GM20000 (cell line): Measurements from ENCODE around the gene MTCL3.

ENCODE experiments used
- DNase-seq: peaks from one replicate; pipeline ENCODE4 v3.0.0; 2012; ENCODE audit warnings: low spot score
- TF ChIP-seq, protein P1 (sequence below): IDR thresholded peaks from 2 replicates; pipeline ENCODE4 v1.5.1; 2012; ENCODE audit warnings: mild to moderate bottlenecking, control low read depth; ENCODE audit errors: extremely low read depth, missing control alignments

Gene MTCL3

DNA sequence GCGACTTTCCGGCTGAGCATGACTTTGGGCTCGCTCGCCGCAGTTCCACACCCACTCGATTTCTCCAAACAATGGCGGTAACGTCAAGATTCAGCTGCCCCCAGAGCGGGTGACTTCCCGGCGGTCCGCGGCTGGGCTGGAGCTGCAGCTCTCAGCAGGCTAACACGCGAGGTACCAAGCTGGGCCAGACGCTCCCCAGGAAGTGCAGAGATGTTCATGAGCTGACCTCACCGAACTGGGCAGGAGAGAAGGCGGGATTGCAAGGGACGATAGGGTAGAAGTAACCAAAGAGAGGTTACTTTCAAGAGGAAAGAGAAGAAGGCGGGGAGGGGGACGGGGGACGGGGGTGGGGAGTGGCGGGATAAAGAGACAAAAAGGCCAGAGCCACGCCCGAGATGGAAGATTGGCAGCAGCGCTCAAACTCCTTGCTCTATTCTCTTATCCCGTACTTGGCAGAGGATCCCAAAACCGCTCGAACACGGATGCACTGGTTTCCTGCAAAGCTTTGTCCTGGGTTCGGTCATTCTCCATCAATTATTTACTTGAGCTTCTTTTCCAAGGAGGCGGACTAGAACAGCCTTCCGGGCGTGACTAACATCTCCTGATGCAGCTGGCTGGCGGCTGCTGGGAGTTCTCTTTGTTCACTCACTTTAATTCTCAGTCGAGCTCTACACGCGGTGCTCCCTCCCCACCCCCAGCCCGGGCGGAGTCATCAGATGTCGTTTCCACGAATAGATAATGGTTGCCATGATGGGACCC is at the start of gene MTCL3:
TSS of gene MTCL3 (minus strand) at position 626 of the 759 bp plus-strand sequence.
- TF ChIP-seq, protein P1, sequence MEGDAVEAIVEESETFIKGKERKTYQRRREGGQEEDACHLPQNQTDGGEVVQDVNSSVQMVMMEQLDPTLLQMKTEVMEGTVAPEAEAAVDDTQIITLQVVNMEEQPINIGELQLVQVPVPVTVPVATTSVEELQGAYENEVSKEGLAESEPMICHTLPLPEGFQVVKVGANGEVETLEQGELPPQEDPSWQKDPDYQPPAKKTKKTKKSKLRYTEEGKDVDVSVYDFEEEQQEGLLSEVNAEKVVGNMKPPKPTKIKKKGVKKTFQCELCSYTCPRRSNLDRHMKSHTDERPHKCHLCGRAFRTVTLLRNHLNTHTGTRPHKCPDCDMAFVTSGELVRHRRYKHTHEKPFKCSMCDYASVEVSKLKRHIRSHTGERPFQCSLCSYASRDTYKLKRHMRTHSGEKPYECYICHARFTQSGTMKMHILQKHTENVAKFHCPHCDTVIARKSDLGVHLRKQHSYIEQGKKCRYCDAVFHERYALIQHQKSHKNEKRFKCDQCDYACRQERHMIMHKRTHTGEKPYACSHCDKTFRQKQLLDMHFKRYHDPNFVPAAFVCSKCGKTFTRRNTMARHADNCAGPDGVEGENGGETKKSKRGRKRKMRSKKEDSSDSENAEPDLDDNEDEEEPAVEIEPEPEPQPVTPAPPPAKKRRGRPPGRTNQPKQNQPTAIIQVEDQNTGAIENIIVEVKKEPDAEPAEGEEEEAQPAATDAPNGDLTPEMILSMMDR: no peak
- no peak for DNase-seq

DNA sequence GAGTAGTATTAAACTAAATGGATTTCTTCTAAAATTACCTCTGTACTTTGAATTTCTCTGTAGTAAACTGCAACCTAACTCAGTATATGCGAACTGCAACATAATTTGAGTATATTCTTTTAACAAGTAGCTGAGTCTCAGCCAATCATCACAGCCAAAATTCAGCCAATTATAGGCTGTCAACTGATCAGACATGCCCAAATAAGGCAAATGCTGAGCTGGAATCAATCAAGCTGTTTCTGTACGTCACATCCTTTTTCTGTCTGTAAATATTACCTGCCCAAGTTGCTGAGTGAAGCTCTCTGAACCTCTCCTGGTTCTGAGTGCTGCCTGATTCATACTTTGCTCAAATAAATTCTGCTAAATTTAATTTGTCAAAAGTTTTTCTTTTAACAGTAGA is 48.3 kb upstream of the MTCL3 start:
- no peak for DNase-seq

DNA sequence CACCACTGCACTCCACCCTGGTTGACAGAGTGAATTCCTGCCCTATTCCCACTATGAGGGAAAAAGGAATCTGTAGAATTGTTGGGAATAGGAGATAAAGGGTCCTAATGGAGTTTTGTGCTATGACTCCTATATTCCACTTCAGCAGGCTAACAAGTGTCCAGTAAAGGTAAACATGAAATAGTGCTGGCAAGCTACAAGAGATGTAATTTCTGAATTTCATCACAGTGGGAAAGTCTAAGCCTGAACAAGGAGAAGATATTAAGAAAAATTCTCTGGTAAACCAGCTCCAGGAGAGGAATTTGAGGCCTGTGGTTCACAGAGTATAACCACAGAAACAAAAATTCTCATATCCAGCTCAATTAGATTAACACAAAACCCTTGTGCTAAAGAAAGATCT is 47.5 kb upstream of the MTCL3 start:
- DNase-seq: no peak

More for the DNA sequence above, 48.3 kb upstream of the MTCL3 start:
- TF ChIP-seq, protein P1: no peak

DNA sequence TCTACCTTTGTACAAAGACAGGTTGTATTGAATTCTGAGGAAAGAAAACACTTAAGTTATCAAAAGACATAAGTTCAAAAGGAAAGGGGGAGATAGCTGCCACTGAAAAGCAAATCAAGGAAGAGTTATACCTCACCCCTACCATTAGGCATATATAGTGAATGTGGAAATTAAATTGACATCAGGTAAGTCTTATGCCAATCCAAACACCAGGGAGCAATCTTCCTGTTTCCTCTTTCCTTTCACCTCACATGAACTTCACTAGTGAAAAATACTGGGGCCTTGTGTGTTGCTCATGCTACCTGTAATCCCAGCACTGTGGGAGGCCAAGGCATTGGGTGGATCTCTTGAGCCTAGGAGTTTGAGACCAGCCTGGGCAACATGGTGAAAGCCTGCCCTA is 47.0 kb upstream of the MTCL3 start:
- TF ChIP-seq, protein P1: no peak
- DNase-seq: no peak

More for the DNA sequence above, 47.5 kb upstream of the MTCL3 start:
- TF ChIP-seq, protein P1: no peak

DNA sequence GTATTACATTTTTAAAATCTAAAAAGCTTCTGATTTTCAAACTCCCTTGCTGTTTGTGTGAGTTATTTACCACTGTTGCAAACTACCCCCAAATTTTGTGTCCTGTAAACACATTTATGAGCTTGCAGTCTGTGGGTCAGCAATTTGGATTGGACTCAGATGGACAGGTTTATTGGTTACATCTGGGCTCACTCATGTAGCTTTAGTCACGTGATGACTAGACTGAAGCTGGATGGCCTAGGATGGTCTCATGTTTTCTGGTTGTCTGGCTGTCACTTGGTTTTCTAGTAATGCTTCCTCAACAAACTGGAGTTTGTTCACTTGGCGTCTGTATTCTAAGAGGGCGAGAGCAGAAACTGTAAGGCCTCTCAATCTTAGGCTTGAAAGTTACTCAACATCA is 45.6 kb upstream of the MTCL3 start:
- TF ChIP-seq, protein P1: no peak
- DNase-seq: no peak

DNA sequence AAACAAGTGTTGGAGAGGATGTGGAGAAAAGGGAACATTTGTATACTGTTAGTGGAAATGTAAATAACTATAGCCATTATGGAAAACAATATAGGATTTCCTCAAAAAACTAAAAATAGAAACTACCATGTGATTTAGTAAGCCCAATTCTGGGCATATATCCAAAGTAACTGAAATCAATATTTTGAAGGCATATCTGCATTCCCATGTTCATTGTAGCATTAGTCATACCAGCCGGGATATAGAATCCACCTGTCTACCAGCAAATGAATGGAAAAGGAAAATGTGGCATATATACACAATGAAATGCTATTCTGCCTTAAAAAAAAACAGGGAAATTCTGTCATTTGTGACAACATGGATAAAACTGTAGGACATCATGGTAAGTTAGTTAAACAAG is 42.5 kb upstream of the MTCL3 start:
- TF ChIP-seq, protein P1: no peak
- no peak for DNase-seq

DNA sequence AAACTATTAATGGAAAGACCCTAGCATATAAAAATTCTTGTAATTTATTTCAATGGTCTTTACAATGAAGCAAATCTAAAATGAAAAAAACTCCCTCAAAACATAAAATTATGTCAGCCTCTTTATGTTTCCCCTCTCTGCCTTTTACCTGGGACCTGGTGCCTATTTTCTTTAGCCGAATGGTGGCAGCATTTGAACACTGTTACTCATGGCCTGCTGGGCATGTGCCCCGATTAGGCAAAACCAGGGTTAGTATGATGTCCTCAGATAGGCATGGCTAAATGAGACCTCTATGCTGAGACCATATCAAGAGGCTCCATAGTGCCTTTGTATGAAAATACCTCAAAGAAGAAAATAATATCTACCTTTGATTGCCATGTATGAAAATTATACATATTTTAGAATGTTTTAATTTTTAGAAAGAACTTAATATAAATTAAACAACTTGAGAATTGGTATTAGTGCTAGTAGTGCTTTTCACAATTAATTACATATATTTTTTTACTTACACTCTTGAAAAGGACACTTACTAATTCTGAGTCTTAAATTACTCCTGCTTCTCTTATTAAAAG is 35.4 kb upstream of the MTCL3 start:
- peak; percentile 20 for DNase-seq
- TF ChIP-seq, protein P1: peak; percentile 5
